ENCODE measurements around the gene AUTS2.

- TF ChIP-seq ZNF292 (tag by site-specific recombination; IDR thresholded peaks at IDR 0.05; ENCODE audit: borderline replicate concordance, low read depth) (no peak), ZBTB7A (tag by site-specific recombination; IDR thresholded peaks at IDR 0.05; ENCODE audit: low read depth) (no peak), PRDM4 (tag by site-specific recombination; IDR thresholded peaks at IDR 0.05) (no peak), CTCF (tag by site-specific recombination; IDR thresholded peaks at IDR 0.05) (no peak), ZBTB49 (tag by site-specific recombination; IDR thresholded peaks at IDR 0.05; ENCODE audit: low read depth) (no peak), ATF2 (tag by site-specific recombination; IDR thresholded peaks at IDR 0.05; ENCODE audit: low read depth) (no peak), ZNF571 (tag by site-specific recombination; IDR thresholded peaks at IDR 0.05) (no peak), YY1 (tag by site-specific recombination; IDR thresholded peaks at IDR 0.05) (no peak), ZNF664 (tag by site-specific recombination; IDR thresholded peaks at IDR 0.05) (no peak)
Observed at GRCh38 chr7:69663911-69664832, 65.9 kb downstream of the AUTS2 start.
